HUDEP-2 (cell line): ENCODE data around the gene UTY.

Source experiments
- DNase-seq, 76 experiments: peaks; one replicate each; lab custom pipeline; 2025; ENCODE audit not compliant: unreplicated experiment in 76 of 76; lab: John Stamatoyannopoulos, UW

The UTY gene

DNA sequence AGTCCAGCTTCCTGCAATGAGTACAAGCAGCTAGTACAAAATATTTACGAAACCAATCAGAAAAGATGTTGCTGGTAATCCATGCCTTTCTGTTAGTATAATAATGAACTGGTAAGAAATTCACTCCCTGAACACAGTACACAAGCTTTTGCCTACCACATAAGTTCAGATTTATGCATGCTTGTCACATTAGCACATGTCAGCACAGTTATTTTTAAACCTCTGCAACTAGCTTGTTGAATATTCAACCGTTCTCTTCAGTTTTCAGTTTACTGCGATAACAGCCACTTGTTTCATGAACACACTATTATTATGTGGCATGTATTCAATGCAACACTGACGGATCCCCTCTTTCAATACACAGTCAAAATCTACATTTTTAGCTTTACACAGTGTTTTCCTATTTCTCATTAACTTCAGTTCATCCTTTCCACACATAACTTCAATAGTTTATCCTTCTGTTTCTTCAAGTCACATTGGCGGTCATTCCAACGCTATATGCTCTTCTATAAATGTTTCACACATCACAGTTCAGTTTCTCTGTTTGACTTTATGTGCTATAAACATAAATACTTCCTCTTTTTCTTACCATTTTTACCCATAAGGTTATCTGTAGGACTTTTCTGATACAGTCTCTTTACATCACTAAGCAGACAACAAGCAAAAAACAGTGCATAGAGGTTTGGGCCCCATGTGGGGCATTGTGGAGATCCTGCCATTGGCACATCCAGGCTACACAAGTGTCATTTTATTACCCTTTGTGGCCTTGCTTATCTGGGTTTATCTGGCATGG, 62.8 kb downstream of the UTY start:
- DNase-seq = no peak

DNA sequence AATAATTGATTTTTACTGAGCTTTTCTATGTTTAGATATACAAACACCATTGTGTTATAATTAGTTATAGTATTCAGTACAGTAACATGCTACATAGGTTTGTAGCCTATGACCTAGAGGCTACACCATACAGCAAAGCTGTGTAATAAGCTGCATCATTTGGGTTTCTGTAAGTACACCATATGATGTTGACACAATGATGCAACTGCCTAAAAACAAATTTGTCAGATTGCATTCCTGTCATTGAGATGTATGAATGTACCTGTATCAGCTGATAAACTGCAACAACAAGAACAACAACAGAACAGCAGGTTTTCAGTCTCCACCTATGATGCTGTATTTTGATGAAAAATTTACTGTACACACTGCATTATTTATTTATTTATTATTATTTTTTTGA, 64.3 kb downstream of the UTY start:
- no peak for DNase-seq

DNA sequence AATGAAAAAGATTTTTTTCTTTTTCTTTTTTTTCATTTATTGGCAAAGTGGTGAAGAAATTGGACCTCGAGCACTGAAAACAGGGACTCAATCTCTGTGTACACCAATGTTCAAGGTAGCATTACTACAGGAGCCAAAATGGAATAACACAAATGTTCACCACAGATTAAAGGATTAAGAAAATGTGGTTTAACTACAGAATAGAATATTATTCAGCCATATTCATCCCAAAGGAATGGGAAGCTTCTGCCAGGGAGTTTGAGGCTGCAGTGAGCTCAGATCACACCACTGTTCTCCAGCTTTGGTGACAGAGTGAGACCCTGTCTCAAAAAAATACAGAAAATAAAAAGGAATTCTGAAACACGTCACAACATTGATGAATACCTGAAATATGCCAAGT, 81.0 kb downstream of the UTY start:
- no peak for DNase-seq

DNA sequence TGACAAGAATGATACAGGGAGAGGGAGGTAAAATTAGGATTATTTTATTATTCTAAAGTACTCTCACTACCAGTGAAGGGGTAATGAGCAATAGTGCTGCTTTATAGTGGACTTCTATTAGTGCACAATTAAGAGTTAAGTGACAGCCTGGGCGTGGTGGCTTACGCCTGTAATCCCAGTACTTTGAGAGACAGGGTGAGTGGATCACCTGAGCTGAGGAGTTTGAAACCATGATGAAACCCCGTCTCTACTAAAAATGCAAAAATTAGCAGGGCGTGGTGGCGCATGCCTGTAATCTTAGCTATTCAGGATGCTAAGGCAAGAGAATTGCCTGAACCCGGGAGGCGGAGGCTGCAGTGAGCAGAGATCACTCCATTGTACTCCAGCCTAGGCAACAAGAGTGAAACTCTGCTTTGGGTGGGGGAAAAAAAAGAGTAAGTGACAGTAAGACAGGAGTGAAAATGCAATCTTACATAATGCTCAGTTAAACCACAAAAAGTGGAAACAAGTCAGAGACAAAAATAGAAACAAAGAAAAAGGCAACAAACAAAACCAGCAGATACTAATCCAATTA, 98.6 kb downstream of the UTY start:
- peak in 1 of 76 experiments; percentile 0 for DNase-seq

DNA sequence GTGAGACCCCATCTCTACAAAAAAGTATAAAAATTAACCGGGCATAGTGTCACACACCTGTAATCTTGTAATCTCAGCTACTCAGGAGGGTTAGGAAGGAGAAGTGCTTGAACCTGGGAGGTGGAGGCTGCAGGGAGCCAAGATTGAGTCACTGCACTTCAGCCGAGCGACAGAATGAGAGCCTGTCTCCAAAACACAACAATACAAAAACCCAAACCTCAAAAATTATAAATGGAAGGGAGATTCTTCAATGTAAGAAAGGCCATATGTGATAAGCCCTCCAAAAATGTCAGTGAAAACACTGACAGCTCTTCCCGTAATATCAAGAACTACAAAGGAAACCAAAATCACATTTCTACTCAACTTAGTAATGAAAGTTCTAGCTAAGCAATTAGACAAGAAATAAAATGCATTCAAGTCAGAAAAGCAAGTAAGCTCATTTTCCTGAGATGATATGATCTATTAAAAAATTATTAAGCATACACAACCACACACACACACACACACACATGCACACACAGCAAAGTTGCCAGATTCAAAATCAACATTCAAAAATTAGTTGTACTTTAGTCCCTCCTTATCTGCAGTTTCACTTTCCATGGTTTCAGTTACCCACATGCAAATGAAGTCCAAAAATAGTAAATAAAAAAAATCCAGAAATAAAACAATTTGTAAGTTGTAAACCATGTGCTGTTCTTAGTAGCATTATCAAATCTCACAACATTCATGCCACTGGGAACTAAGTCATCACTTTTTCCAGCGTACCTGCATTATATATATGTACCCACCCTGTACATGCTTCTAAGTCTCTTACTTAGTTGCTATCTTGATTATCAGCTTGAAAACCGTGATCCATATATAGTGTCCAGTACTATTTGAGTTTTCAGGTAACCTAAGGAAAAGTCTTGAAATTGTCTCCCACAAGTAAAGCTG, 108.7 kb downstream of the UTY start:
- no peak for DNase-seq

DNA sequence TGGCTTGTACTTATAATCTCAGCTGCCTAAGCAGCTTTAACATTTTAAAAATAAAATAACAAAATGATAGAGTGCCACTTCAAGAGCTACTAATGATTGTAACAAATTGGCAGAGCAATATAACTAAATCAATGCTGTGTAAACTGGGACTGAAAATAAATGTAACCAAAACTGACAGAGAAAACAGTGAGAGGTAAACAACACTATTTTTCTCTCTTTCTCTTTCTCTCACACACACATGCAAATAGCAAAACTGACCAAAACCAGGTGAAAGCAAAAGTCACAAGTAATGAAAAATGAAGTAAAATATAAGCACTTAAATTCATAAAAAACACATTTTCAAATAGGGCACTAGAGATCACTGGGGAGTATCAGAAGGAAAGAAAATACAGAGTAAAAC, 109.6 kb downstream of the UTY start:
- DNase-seq = no peak

DNA sequence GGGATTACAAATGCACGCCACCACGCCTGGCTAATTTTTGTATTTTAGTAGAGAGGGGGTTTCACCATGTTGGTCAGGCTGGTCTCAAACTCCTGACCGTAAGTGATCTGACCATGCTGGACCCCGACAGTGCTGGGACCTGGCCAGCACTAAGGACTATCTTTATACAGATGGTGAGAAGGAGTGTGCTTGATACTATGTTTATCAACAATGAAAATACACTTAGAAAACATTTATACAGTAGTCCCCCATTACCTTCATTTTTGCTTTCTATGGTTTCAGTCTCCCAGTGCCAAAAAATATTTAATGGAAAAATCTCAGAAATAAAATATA, 111.4 kb downstream of the UTY start:
- DNase-seq = no peak

DNA sequence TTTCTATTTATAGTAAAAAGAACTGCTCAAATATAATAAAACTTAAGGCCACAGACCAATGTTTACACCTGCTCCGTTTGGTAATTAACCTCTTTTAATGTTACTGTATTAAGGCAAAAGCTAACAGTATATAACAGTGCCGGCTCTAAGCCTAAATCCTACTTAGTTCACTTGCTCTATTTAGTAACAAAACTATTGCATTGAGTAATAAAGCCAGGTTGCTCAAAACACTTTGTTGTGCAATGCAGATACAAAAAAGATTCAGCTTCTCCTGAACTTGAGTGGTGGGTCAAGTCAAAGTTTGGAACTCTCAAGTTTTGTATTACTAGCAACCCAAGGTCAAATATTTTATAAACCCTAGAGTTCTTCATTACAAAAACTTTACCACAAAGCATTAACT, 116.2 kb downstream of the UTY start:
- no peak for DNase-seq

DNA sequence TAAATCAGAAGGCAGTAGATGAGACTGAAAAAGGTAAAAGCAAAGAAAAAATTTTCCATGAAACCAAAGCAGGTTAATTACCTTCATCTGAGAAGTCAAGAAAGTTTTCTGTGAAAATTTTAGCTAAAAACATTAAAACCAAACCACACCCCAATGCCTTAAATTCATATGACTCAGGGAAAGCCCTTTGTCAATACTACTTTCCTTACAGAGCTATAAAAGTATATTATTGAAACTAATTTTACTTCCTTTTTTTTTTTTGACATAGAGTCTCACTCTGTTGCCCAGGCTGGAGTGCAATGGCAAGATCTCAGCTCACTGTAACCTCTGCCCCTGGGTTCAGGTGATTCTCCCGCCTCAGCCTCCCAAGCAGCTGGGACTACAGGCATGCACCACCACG, 117.2 kb downstream of the UTY start:
- DNase-seq = no peak

DNA sequence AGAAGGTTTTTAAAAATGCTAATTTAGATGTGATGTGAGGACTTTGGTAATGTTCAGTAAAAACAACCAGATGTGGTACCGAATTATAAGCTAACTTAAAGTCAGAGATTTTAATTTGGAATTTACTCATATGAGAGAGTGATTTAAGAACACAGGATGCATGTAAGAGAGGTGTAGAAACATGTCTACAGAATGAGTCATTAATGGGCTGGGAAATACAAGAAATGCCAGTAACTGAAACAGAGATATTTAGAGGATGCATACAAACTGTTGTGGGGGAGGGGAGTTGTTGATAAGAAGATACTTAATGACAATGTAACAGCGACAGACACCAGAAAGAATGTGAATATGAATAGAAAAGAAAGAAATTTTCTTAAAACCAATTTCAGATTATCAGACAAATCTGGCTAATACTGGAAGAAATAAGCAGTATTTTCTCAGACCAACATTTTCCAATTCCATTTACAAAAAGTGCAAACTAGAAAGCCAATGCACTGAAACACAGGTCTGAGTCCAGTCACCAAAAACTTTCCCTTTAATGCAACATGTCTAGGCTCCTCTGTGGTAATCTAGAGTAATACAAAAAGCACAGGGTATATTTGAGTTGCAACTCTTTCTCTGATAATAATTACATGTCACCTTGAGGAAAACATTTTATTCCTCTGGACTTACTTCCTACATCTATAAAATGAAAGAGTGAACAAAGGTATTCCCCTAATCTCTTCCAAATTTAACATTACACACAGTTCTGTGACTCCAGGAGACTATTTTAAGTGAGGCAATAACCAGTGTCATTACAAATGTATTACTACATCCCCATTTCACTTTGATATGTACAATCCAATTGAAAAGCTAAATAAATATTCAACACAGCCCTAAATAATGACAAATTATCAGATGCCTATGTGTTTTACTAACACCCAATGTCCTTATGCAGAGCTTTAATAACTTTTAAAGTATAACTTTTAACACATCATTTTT, 117.9 kb downstream of the UTY start:
- no peak for DNase-seq

DNA sequence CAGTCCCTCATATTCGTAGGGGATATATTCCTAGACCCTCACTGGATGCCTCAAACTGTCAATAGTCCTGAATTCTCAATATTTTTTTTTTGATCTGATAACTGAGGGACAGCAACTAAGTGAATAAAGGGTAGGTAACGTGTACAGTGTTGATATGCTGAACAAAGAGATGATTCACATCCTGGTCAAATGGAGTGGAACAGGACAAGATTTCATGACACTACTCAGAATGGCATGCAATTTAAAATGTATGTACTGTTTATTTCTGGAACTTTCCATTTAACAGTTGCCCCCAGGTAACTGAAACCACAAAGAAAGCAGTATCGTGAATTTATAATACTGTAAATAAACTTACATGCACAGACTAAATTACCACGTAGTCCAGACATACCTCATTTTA, 128.4 kb downstream of the UTY start:
- DNase-seq = no peak

DNA sequence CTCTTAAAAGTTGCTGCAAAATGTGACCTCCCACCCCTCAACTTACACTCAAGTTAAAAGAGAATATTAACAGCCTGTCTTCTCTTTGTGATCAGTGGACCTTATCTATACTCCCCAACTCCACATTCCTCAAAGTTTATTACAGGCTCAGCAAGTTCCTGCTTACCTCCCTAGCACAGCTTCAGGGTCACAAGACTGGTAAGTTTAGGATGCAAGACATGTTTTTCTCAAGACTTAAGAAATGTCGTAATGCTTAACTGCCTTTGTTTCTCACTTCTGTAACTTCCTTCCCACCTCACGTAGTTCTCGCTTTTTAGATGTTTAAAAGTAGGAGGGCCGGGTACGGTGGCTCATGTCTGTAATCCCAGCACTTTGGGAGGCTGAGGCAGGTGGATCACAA, 132.7 kb downstream of the UTY start:
- DNase-seq = no peak

DNA sequence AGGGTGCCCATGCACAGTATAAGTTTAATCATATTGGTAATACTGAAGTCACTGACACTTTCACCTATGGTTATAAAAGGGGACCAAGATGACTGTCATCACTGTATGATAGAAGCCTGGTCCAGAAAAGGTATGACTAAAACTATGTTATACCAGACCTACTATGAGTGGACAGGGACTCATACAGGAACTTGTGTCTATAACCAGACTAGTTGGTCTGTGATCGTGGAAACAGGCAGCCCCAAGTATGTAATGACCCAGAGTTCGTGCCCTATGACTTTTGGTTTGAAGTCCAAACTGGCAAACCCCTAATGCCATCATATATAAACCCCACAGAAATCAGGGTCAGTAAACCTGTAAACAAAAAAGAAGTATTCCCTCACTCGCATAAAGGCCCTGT, 134.3 kb downstream of the UTY start:
- DNase-seq = no peak

DNA sequence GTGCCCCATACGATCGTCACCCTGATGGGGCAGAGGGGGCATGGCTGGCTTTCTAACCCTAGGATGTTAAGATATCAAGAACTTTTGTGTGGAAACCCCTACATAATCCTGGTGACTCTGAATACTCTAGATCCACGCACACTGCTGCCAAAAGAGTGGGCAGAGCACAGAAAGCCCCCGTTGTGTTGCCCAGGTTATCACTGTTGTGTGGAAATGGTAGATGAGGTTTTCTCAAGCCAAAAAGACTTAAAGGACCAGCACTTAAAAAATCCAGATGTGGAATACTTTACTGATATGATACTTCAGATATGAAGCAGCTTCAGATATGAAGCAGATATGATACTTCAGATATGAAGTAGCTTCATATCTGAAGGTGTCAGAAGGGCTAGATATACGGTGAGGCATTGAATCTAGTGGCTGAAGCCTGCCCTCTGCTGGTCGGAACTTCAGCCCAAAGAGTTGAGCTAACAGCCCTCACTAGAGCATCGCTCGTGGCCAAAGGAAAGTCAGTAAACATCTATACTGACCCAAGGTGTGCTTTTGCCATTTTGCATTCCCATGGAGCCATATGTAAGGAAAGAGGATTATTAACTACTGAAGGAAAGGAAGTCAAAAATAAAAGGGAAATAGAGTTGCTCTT, 136.4 kb downstream of the UTY start:
- DNase-seq = peak in 51 of 76 experiments; percentile 0 to 44 (median 4)

DNA sequence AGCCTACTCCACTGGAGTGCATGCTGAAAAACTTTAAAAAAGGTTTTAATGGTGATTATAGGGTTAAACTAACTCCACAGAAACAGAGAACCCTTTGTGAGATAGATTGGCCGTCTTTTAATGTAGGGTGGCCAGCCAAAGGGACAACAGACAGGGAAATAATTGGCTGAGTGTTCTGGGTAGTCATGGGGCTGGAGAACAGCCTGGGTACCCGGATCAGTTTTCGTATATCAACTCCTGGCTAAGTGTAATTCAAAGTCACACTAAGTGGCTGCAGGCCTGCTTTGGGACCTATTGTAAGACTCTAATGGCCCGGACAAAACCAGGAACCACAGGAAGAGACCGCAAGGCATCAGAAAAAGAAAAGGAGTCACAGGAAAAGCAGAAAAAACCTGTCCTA, 139.9 kb downstream of the UTY start:
- no peak for DNase-seq

DNA sequence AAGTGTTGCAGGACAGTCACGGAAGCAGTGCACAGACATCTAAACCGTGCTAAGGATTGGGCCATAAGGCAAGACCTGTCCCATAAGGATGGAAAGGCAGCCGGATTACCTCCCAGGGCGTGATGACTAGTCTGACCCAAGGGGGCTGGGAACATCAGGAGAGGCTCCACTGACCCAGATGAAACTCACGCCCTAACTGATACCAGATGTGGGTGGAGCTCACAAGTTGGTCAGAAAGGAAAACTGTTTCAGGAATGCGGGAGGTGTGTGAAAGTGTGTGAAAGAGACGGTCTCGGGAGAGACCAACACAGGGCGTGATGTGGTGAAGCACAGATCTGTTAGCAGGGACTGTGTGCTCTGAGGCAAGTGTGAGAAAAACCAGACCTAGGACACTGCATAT, 140.5 kb downstream of the UTY start:
- DNase-seq = peak in 1 of 76 experiments; percentile 0

DNA sequence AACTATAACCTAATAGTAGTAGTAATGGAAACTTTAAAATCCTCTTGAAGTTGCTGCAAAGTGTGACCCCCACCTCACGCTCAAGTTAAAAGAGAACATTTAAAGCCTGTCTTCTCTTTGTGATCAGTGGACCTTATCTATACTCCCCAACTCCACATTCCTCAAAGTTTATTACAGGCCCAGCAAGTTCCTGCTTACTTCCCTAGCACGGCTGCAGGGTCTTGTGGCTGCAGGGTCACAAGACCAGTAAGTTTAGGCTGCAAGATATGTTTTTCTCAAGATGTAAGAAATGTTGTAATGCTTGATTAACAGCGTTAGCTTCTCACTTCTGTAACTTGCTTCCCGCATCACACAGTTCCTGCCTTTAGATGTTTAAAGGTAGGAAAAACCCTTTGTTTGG, 141.1 kb downstream of the UTY start:
- no peak for DNase-seq

DNA sequence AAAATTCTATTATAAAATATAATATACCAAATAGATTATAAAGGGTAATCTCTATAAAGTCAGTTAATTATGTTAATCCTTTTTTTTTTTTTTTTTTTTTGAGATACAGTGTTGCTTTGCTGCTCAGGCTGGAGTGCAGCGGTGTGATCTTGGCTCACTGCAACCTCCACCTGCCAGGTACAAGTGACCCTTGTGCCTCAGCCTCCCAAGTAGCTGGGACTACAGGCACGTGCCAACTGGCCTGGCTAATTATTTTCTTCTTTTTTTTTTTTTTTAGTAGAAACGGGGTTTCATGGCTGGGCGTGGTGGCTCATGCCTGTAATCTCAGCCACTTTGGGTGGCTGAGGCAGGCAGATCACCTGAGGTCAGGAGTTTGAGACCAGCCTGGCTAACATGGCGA, 141.9 kb downstream of the UTY start:
- DNase-seq = no peak

DNA sequence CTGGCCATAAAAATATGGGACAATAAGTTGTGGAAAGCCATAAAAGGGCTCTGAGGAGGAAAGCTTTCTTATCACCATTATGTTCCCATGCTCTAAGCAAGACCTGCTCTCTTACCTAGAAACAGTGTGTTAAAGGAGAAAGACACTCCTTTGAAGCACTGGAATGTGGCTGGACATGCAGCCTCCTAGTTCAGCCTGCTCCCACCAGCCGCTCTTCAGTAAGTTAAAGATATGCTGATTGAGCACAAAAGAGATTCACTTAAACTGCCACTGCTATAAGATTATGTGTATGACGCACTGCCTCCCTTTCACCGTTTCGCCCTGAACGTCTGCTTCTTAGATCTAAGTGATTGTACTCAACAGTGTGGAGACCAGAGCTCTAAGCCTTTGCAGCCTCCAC, 146.0 kb downstream of the UTY start:
- DNase-seq = no peak

DNA sequence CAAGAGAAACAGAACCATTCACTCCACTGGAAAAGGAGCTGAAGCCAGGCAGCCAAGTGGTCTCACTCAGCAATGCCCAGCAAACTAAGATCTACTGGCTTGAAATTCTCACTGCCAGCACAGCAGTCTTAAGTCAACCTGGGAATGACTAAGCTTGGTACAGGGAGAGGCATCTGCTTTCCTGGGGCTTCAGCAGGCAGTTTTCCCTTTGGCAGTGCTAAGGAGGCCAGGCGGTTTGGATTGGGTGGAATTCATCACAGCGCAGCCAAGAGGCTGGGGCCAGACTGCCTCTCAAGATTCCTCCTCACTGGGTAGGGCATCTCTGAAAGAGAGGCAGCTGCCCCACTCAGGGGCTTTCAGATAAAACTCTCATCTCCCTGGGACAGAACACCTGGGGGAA, 149.2 kb downstream of the UTY start:
- no peak for DNase-seq
